RPMI8226 (cell line): ENCODE data around the gene TNFSF15.

Source experiments
- DNase-seq: peaks from one replicate; pipeline ENCODE4 v3.0.0-alpha.2; 2015

The TNFSF15 gene

DNA sequence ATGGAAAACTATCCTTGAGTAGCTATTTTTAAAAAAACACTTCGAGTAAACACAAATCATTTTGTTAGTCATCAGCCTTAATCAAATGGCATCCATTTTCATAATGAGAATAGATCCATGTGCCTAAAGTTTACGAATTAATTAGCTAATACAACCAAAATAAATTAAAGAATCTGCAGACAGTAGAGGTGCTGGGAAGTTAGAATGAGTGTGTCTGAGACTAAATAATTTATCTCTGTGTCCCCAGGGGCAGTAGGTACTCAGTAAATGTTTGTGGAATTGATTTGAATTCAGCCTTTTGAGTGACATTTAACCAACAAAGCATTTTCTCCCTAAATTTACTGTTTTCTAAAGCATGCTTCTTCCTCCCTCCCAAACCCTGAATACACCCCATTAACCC is 18.6 kb downstream of the TNFSF15 start:
- no peak for DNase-seq

GRCh38 chr9:114785866-114786650 is 19.8 kb downstream of the TNFSF15 start:
- DNase-seq: no peak

- no peak for DNase-seq
These were observed 21.0 kb downstream of the TNFSF15 start for GRCh38 chr9:114784721-114785279.

DNA sequence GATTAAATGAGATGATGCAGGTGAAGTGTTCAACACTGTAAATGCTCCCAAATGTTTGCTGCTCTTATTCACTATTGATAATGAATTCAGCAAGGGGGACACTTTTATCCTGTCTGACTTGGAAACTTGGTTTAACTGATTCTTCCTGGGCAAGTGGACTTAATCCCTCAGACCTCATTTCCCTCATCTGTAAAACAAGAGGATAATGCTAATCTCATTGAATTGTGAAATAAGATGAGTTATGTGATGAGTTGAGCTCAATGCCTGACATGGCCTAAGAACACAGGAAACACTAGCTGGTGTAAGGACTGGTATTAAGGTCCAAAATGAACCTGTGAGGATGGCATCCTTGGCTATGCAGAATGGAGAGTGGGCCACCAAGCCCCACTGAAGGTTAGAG is 23.3 kb downstream of the TNFSF15 start:
- DNase-seq: no peak

DNA sequence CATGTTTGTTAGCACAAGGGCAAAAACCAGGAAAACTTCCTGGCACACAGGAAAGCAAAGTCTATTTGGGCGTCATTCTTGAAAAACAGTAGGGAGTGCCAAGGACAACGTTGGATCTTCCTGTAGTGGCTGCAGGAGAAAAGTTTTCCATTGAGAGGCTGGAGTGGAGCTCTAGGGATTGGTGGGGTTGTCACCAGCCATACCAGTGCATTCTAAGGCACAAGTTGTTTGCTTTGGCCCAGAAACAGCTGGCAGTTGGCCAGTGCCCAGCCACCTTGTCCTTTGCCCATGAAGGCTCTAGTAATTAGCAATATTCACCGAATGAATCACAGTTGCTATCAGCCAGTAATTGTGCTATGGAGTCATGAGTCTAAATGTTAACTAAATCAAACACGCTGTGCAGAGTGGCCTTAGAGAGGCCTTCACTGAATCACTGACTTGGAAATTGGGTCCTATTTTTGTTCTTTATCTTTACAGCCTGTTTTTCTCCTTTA is 26.4 kb downstream of the TNFSF15 start:
- DNase-seq: no peak

- no peak for DNase-seq
These were observed 27.8 kb downstream of the TNFSF15 start for GRCh38 chr9:114777821-114778609.

- DNase-seq: no peak
These were observed 29.0 kb downstream of the TNFSF15 start for GRCh38 chr9:114776683-114777399.

DNA sequence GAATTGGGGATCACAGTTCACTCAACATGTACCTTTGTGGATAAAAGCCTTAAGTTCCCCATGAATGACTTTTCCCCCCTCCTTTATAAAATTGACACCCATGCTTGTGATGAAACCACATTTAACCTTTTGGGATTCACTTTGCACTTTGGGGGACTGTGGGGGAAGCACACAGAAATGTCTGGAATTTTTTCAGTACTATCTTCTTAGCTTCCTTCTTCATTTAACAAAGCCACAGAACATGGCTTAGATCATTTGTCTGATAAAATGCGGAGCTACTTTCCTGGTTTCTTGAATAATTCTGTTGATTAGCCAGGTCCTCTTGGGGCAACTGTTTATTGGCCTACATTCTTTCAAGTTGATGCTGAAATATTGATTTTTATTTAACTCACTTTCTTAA is 29.9 kb downstream of the TNFSF15 start:
- no peak for DNase-seq

GRCh38 chr9:114775121-114775520 is 30.7 kb downstream of the TNFSF15 start:
- DNase-seq: no peak

GRCh38 chr9:114774524-114774923 is 31.3 kb downstream of the TNFSF15 start:
- no peak for DNase-seq

GRCh38 chr9:114771889-114772288 is 34.0 kb downstream of the TNFSF15 start:
- DNase-seq: no peak

DNA sequence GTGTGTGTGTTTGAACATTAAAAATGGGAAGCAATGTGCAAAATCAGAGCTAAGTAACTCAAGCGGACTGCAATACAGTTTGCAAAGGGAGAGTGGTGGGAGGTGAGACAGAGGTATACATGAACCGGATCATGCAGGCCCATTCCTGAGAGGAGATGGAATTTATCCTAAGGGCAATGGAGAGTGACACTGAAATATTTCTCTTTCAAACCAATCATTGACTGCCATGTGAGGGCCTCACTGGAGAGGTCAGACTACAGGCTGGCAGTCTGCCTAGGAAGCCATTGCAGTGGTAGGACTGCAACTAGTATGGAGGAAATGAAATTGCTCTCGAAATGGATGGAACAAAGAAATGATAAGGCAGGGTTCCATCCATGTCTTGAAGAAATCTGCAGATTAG is 34.8 kb downstream of the TNFSF15 start:
- DNase-seq: no peak

DNA sequence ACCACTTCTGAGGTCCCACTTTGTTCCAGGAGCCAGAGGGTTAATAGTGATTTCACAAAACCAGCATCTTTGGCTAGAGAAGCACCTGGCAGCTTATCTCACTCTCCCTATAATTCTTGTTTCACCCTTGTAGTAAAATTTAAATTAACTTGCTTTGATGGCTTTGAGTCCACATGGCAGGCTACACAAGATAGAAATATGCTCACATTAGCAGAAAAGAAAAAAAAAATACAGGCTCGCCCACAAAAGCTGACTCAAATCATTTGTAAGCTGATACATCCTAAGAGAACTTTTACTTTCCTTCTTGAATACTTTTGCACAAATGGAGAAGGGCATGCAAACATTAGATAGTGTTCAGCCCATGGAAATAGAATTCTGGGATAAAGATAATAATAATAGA is 36.2 kb downstream of the TNFSF15 start:
- no peak for DNase-seq

GRCh38 chr9:114763220-114763619 is 42.6 kb downstream of the TNFSF15 start:
- no peak for DNase-seq

DNA sequence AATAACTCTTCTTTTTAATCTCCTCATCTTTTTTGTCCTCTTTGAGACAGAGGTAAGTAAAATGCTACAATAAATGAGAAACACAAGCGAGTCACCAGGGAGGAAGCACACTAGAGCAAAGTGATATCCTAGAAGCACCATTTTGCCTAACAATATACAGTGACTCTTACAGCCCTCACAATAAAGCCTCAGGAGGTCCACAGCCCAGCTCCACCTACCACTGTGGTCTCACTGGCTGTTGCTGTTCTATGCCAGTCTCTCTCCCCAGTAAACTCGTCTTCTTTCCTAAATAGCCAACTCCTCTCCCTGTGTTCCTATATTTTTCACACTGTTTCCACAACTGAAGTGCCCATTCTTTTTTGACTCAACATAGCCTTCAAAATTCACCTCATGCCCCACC is 44.3 kb downstream of the TNFSF15 start:
- no peak for DNase-seq

DNA sequence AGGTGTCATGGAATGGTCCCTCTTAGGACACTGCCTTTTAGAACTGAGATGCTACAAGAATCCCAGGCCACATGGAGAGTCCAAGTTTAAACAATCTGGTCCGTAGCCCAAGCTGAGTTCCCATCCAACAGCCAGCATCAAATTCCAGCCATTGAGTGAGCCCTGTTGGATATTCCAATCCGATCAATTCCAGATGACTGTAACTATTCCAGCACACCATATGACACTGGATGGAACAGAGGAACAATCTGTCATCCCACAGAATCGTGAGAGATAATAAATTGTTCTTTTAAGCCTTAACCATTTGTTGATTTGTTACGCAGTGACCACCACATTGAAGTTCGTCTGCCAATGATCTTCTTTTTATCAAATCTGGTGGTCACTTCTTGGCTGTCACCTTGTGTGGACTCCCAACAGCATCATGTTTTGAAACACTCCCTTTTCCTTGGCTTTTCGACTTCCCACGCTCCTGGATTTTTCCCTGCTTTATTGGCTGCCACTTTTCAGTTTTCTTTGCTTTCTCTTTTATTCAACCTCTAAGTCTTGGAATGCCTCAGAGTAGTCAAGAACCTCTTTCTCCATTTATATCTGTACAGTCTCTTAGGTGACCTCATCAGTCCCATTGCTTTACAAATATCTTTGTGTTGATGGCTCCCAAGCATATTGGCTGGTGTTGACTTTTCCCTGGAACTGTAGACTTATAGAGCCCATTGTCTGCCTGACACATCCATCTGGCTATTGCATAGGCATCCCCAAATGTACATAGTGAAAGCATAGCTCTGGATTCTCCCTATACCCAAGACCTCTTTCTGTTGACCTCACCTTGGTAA is 46.1 kb downstream of the TNFSF15 start:
- no peak for DNase-seq

DNA sequence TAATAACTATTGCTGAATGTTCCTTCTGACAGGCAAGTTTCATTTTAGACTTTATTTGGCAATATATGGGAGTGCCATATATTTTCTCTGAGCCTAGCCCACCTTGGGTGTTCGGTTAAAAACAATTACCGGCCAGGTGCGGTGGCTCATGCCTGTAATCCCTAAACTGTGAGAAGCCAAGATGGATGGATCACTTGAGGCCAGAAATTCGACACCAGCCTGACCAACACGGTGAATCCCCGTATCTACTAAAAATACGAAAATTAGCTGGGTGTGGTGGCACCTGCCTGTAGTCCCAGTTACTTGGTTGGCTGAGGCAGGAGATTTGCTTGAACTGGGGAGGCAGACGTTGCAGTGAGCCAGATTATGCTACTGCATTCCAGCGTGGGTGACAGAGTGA is 47.9 kb downstream of the TNFSF15 start:
- DNase-seq: no peak

DNA sequence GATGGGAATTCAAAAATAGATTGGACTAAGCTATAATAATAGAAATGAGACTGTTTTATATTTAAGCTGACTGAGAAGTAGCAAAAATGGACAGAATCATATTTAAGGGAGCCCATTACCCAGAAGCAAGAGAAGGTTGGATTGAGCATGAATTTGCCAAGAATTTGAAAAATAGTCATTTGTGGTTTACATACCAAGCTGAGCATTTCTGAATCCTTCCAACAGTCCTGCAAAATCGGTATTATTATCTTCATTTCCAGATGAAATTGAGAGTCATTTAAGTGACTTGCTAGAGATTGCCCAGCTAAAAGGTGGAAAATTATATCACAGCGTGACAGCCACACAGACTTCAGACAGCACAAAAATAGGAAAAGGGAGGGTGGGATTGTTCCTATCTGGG is 48.4 kb downstream of the TNFSF15 start:
- no peak for DNase-seq

- DNase-seq: no peak
These were observed 48.9 kb downstream of the TNFSF15 start for GRCh38 chr9:114756920-114757319.

- DNase-seq: no peak
These were observed 51.3 kb downstream of the TNFSF15 start for GRCh38 chr9:114754581-114754980.

DNA sequence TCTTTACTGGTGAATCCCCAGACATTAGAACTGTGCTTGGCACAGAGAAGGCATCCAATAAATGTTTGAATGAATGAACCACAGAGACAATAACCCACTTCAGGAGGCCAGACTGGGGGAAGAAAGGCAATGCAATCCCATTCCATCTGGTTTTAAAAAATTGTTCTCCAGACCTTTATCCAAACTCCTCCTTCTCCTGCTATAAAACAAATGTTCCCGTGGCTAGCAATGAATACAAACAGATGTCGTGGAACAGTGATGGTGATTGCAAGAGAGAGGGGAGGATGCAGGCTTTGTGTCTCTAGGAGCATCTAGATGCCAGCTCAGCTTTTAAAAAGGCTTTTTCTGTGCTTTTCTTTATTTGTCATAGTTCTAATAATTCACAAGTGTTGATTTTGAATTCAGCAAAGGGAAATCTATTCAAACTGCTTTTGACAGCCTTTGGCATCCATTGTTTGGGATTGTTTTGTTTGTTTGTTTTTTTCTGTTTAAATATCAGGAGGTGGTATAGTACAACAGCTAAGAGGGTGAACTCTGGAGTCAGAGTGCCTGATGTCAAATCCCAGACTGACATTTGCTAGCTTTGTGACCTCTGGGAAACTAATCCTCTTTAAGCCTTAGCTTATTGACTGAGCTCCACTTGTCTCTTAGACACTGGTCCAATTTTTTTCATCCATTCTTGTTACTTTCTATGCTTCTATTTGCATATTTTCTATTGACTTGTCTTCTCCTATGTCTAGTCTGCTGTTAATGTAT is 59.1 kb downstream of the TNFSF15 start:
- DNase-seq: no peak
